SU-DHL-6 (cell line): ENCODE data around the gene PCP4L1.
A peak's percentile ranks its signal among the peaks of the same experiment; 100 is the strongest.

Experiments
- H2AFZ ChIP-seq: fragments of 200-600 bp; sonication (generic); 2 replicates; pipeline ENCODE4 v1.6.1; 2014; ENCODE audit warnings: low read depth, mild to moderate bottlenecking, moderate library complexity, mixed read lengths, antibody characterized with exemption, low read length; ENCODE audit not compliant: severe bottlenecking
- H3F3A ChIP-seq: fragments of 200-600 bp; shearing (Covaris generic); 2 replicates; pipeline ENCODE4 v1.6.0; 2016; ENCODE audit warnings: antibody characterized with exemption, mild to moderate bottlenecking; ENCODE audit not compliant: insufficient read depth
- H3K27ac ChIP-seq: fragments of 200-600 bp; sonication (generic); 2 replicates; pipeline ENCODE4 v1.5.1; 2016; ENCODE audit warnings: low read depth, mild to moderate bottlenecking, low read length, moderate library complexity, mixed read lengths
- H3K27me3 ChIP-seq: fragments of 200-600 bp; sonication (generic), shearing (Covaris generic); 2 replicates; pipeline ENCODE4 v1.6.0; 2014; ENCODE audit warnings: mild to moderate bottlenecking, low read length
- H3K36me3 ChIP-seq: fragments of 200-600 bp; sonication (generic); 2 replicates; pipeline ENCODE4 v1.6.1; 2014; ENCODE audit warnings: mild to moderate bottlenecking, low read length, mixed read lengths
- H3K4me2 ChIP-seq: fragments of 300-600, 200-600 bp; shearing (Covaris generic), sonication (generic); 2 replicates; pipeline ENCODE4 v1.6.0; 2014; ENCODE audit warnings: low read length, low read depth, mild to moderate bottlenecking; ENCODE audit not compliant: poor library complexity, severe bottlenecking
- H3K4me3 ChIP-seq: fragments of 200-600 bp; sonication (generic); 2 replicates; pipeline ENCODE4 v1.5.1; 2014; ENCODE audit warnings: antibody characterized with exemption, low read length, mild to moderate bottlenecking, mixed read lengths; ENCODE audit not compliant: insufficient read depth, poor library complexity, severe bottlenecking
- H3K79me2 ChIP-seq: fragments of 200-600 bp; sonication (generic); 2 replicates; pipeline ENCODE4 v1.6.1; 2014; ENCODE audit warnings: mild to moderate bottlenecking, low read length, moderate library complexity; ENCODE audit not compliant: insufficient read depth
- H3K9ac ChIP-seq: fragments of 200-600 bp; sonication (generic); 2 replicates; pipeline ENCODE4 v1.7.0; 2014; ENCODE audit warnings: mild to moderate bottlenecking, low read length
- H3K9me2 ChIP-seq: fragments of 200-600 bp; sonication (generic); replicated peaks from 2 replicates; pipeline ENCODE4 v1.6.1; 2014; ENCODE audit warnings: low read length; ENCODE audit not compliant: insufficient read depth
- H3K9me3 ChIP-seq: fragments of 200-600 bp; sonication (generic); 2 replicates; pipeline ENCODE4 v1.6.1; 2014; ENCODE audit warnings: low read length, mixed read lengths; ENCODE audit not compliant: insufficient read depth
- H4K20me1 ChIP-seq: fragments of 200-600 bp; sonication (generic); 2 replicates; pipeline ENCODE4 v1.6.1; 2014; ENCODE audit warnings: low read depth, mild to moderate bottlenecking, antibody characterized with exemption, low read length, moderate library complexity, mixed read lengths
- CTCF ChIP-seq: fragments of 200-600 bp; sonication (generic); IDR thresholded peaks from one replicate; pipeline ENCODE4 v1.5.1; 2017; ENCODE audit warnings: antibody characterized with exemption, mild to moderate bottlenecking, low read length, moderate library complexity; ENCODE audit not compliant: insufficient read depth, poor library complexity, severe bottlenecking
- EZH2phosphoT487 ChIP-seq: fragments of 200-600 bp; sonication (generic), shearing (Covaris generic); conservative IDR thresholded peaks from 2 replicates; pipeline ENCODE4 v1.6.1; 2018; ENCODE audit warnings: mild to moderate bottlenecking, antibody characterized with exemption, low read length, moderate library complexity, mixed read lengths

Gene PCP4L1

GRCh38 chr1:161261261-161262235 lies 3.0 kb downstream of the PCP4L1 start:
- Histone ChIP-seq H3K9me3 (peaks cover 3% of the 10 kb centered on the region; the same call in 1 of the 2 replicates), H3K9me2 (no peaks in the 10 kb centered on the region)

GRCh38 chr1:161265305-161265704 lies 6.8 kb downstream of the PCP4L1 start:
- Histone ChIP-seq H3K27me3 (no peaks in the 10 kb centered on the region), H4K20me1 (no peaks in the 10 kb centered on the region), H3K4me3 (no peak overlapping the region), H3K9ac (no peak overlapping the region), H3K79me2 (no peaks in the 10 kb centered on the region), H2AFZ (no peak overlapping the region), H3K9me3 (no peaks in the 10 kb centered on the region), H3K27ac (no peak overlapping the region), H3K9me2 (no peaks in the 10 kb centered on the region), H3K4me2 (no peak overlapping the region), H3K36me3 (no peaks in the 10 kb centered on the region), H3F3A (no peaks in the 10 kb centered on the region)
- TF ChIP-seq CTCF (no peak), EZH2phosphoT487 (no peak)

More at GRCh38 chr1:161261261-161262235, 3.0 kb downstream of the PCP4L1 start:
- Histone ChIP-seq H3K36me3 (no peaks in the 10 kb centered on the region), H3F3A (no peaks in the 10 kb centered on the region), H3K9ac (no peak overlapping the region), H3K27me3 (no peaks in the 10 kb centered on the region), H3K4me3 (no peak overlapping the region), H3K79me2 (no peaks in the 10 kb centered on the region), H3K4me2 (peak overlapping the region; percentile 19), H4K20me1 (no peaks in the 10 kb centered on the region), H2AFZ (no peak overlapping the region), H3K27ac (no peak overlapping the region)
- TF ChIP-seq CTCF (no peak), EZH2phosphoT487 (no peak)

GRCh38 chr1:161266202-161266601 lies 7.7 kb downstream of the PCP4L1 start:
- Histone ChIP-seq H3K36me3 (no peaks in the 10 kb centered on the region), H4K20me1 (no peaks in the 10 kb centered on the region), H3F3A (no peaks in the 10 kb centered on the region), H3K9me3 (no peaks in the 10 kb centered on the region), H3K27ac (no peak overlapping the region), H3K4me3 (no peak overlapping the region), H3K9me2 (no peaks in the 10 kb centered on the region), H2AFZ (no peak overlapping the region), H3K4me2 (no peak overlapping the region), H3K9ac (no peak overlapping the region), H3K79me2 (no peaks in the 10 kb centered on the region), H3K27me3 (no peaks in the 10 kb centered on the region)
- no peak for TF ChIP-seq EZH2phosphoT487
- TF ChIP-seq CTCF, result no peak
